ENCODE data around the gene KCNH4. TPM values are rescaled to one million over a fixed set of nuclear protein-coding genes. Genes with fewer than 3 reads are reported as not detected.
A peak's percentile ranks its signal among the peaks of the same experiment; 100 is the strongest.

Gene KCNH4
- total RNA-seq = not detected

DNA sequence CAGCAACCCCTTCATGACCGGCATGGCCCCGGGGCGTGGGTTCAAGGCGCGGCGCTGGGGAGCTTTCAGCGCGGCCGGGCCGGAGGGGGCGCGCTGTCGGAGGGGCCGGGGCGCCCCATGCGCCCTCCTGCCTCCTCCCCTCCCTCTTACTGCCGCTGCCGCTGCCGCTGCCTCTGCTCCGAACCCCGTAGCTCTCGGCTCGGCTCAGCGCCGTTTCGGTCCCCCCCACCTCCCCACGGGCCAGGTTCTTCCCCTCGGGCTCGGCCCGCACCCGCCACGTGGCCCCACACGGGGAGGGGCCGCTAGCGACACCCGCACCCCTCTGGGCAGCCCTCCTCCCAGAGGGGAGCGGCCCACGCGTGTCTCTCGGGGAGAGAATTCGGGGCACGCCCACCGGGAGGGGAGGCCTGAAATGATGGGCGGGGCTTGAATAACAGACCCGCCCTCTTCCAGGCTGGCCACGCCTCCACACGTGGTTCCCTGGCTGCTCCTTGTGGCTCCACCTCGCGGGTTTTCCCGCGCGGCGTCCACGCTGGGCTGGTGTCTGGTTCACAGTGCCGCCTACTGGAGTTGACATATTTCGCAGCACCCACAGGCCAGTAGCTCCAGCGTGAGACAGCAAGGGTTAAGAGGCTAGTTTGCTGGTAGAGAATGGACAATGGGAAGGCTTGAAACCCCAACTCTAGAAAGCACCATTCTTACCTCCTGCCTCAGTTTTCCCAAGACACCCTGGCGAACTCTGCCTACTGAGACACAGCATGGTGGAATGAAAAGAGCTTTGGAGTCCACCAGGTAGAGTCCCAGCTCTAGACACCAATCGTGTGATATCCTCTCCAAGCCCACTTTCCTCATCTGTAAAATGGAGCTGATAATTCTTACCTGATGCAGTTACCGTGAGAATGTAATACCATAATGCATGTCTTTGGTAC is at the start of gene KCNH4:
Gene KCNH4 (minus strand): TSS at position 221 of the 929 bp plus-strand sequence. CDS start 197 bp downstream, at position 24.
- H3K4me3 ChIP-seq (ENCODE audit: low read depth, poor library complexity, severe bottlenecking) = peak within 1 kb of the TSS; percentile 9
- TF ChIP-seq, protein P1, sequence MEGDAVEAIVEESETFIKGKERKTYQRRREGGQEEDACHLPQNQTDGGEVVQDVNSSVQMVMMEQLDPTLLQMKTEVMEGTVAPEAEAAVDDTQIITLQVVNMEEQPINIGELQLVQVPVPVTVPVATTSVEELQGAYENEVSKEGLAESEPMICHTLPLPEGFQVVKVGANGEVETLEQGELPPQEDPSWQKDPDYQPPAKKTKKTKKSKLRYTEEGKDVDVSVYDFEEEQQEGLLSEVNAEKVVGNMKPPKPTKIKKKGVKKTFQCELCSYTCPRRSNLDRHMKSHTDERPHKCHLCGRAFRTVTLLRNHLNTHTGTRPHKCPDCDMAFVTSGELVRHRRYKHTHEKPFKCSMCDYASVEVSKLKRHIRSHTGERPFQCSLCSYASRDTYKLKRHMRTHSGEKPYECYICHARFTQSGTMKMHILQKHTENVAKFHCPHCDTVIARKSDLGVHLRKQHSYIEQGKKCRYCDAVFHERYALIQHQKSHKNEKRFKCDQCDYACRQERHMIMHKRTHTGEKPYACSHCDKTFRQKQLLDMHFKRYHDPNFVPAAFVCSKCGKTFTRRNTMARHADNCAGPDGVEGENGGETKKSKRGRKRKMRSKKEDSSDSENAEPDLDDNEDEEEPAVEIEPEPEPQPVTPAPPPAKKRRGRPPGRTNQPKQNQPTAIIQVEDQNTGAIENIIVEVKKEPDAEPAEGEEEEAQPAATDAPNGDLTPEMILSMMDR (IDR thresholded peaks at IDR 0.05) = no peak
- TF ChIP-seq POLR2A (IDR thresholded peaks at IDR 0.05) = no peak
- intact Hi-C loops (cut with DNase I; ENCODE audit: low total_unique reads) = no loop called here
- peak; percentile 40 to 93 for DNase-seq (ENCODE audit: low spot score in 2 of 2)
- 6 to 15% methylated on average over 12 to 35 of the region's 60 CpGs for WGBS, 2 donors

DNA sequence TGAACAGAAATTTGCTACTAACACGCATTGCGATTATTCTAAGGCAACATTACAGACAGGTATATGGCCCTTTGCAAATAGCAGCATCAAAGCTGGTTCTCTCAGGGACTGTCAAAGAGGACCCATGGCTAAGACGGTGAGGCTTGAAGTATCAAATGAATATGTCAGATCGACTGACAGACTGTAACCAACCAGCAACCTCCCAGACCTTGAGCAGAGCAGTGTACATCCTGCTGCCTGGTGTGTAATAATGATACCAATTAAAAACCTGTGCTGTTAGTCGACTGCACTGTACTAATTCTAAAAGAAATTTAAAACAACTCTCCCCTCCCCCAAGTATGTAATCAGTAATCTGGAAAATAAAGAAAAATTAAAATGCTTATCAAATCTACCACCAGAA is 49.3 kb upstream of the KCNH4 start:
- intact Hi-C loops (cut with DNase I; ENCODE audit: low total_unique reads) = no loop called here
- 86 to 93% methylated on average over 5 of the region's 5 CpGs for WGBS, 2 donors
- no peak for DNase-seq (ENCODE audit: low spot score in 2 of 2)
- H3K4me3 ChIP-seq (ENCODE audit: low read depth, poor library complexity, severe bottlenecking) = no peak overlapping the region
- no peak for TF ChIP-seq POLR2A (IDR thresholded peaks at IDR 0.05)
- TF ChIP-seq, protein P1 (IDR thresholded peaks at IDR 0.05) = no peak

GRCh38 chr17:42227849-42228700 is 47.1 kb upstream of the KCNH4 start:
- intact Hi-C loops (cut with DNase I; ENCODE audit: low total_unique reads) = no loop called here
- H3K4me3 ChIP-seq (ENCODE audit: low read depth, poor library complexity, severe bottlenecking) = no peak overlapping the region
- WGBS, 2 donors = 74% methylated on average over 11 of the region's 11 CpGs
- peak in 1 of 2 donors; percentile 4 for DNase-seq (ENCODE audit: low spot score in 2 of 2)
- TF ChIP-seq, protein P1 (IDR thresholded peaks at IDR 0.05) = no peak
- TF ChIP-seq POLR2A (IDR thresholded peaks at IDR 0.05) = no peak

GRCh38 chr17:42225646-42226045 is 44.7 kb upstream of the KCNH4 start:
- TF ChIP-seq, protein P1 (IDR thresholded peaks at IDR 0.05) = no peak
- no peak for TF ChIP-seq POLR2A (IDR thresholded peaks at IDR 0.05)
- 92 to 96% methylated on average over 5 of the region's 5 CpGs for WGBS, 2 donors
- intact Hi-C loops (cut with DNase I; ENCODE audit: low total_unique reads) = no loop called here
- no peak overlapping the region for H3K4me3 ChIP-seq (ENCODE audit: low read depth, poor library complexity, severe bottlenecking)
- no peak for DNase-seq (ENCODE audit: low spot score in 2 of 2)

- TF ChIP-seq, protein P1 (IDR thresholded peaks at IDR 0.05) = no peak
- no peak for TF ChIP-seq POLR2A (IDR thresholded peaks at IDR 0.05)
- no peak overlapping the region for H3K4me3 ChIP-seq (ENCODE audit: low read depth, poor library complexity, severe bottlenecking)
- peak in 1 of 2 donors; percentile 54 for DNase-seq (ENCODE audit: low spot score in 2 of 2)
- WGBS, 2 donors = 98% methylated on average over 6 of the region's 6 CpGs
- intact Hi-C loops (cut with DNase I; ENCODE audit: low total_unique reads) = no loop called here
Observed at GRCh38 chr17:42224651-42225050, 43.7 kb upstream of the KCNH4 start.
